ENCODE data around the gene MEP1B. TPM values are rescaled to one million over a fixed set of nuclear protein-coding genes. Genes with fewer than 3 reads are reported as not detected.

The MEP1B gene
- total RNA-seq, 1 experiment from 2014 or later: 0.26 TPM

DNA sequence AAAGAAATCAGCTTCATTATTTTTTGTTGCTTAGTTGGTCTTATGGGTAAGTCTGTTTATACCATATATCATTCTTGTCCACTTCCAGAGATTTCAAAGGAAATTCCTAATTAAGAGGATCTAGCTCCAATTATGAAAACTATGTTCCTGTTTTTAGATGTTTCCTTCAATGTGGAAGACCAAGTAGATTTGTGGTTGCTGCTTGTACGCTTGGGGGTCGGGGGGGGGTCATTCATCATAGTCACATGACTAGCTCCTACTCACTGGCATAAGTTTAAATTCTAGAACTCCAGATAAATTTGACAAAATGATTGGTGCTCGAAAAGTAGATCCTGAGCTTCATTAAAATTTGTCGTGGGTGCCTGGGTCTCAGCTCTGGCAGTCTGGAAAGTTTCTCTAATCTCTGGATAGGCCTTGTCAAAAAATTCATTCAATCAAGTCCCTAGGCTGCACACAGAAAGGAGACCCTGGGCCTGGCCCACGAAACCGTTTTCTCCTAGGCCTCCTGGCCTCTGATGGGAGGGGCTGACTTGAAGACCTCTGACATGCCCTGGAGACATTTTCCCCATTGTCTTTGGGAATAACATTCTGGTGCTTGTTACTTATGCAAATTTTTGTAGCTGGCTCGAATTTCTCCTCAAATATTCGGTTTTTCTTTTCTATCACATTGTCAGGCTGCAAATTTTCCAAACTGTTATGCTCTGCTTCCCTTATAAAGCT is 62.5 kb downstream of the MEP1B start:
- ChIA-PET CTCF (no interaction called here), POLR2A (ENCODE audit: low non-redundant PET) (interaction anchor here (0.6 kb wide), 1 partner anchor 50 kb away, joined by 3 read pairs; no protein-coding TSS in a partner anchor)
- no peak for DNase-seq (ENCODE audit: low spot score)
- intact Hi-C loops (cut with micrococcal nuclease; ENCODE audit: unreplicated experiment): no loop called here
- no peak for TF ChIP-seq EZH2 (IDR thresholded peaks at IDR 0.05; ENCODE audit: borderline replicate concordance, low read depth, low read length, poor library complexity, severe bottlenecking)
- TF ChIP-seq CTCF (conservative IDR thresholded peaks at IDR 0.05; ENCODE audit: low read depth, low read length): no peak
- no TSS peak for BruUV-seq (replicated peaks)
- Histone ChIP-seq H3K27me3 (replicated peaks; ENCODE audit: insufficient read depth, low read depth, low read length, poor library complexity) (no peaks in the 10 kb centered on the region), H3K4me3 (ENCODE audit: low read depth, low read length, poor library complexity, severe bottlenecking) (no peak overlapping the region), H3K9me3 (ENCODE audit: low read depth, low read length, poor library complexity, severe bottlenecking) (no peaks in the 10 kb centered on the region), H3K4me1 (ENCODE audit: insufficient read depth, low read length, poor library complexity, severe bottlenecking) (no peaks in the 10 kb centered on the region), H3K36me3 (ENCODE audit: insufficient read depth, low read length, poor library complexity, severe bottlenecking) (no peaks in the 10 kb centered on the region), H3K27ac (ENCODE audit: low read depth, low read length, poor library complexity, severe bottlenecking) (no peak overlapping the region)

- no peaks in the 10 kb centered on the region for H3K9me3 ChIP-seq (ENCODE audit: low read depth, low read length, poor library complexity, severe bottlenecking)
- H3K4me1 ChIP-seq (ENCODE audit: insufficient read depth, low read length, poor library complexity, severe bottlenecking): no peaks in the 10 kb centered on the region
- no peaks in the 10 kb centered on the region for H3K36me3 ChIP-seq (ENCODE audit: insufficient read depth, low read length, poor library complexity, severe bottlenecking)
- intact Hi-C loops (cut with micrococcal nuclease; ENCODE audit: unreplicated experiment): no loop called here
- ChIA-PET CTCF (no interaction called here), POLR2A (ENCODE audit: low non-redundant PET) (no interaction called here)
- H3K27me3 ChIP-seq (replicated peaks; ENCODE audit: insufficient read depth, low read depth, low read length, poor library complexity): no peaks in the 10 kb centered on the region
- no peak for TF ChIP-seq EZH2 (IDR thresholded peaks at IDR 0.05; ENCODE audit: borderline replicate concordance, low read depth, low read length, poor library complexity, severe bottlenecking)
- TF ChIP-seq CTCF (conservative IDR thresholded peaks at IDR 0.05; ENCODE audit: low read depth, low read length): no peak
- H3K4me3 ChIP-seq (ENCODE audit: low read depth, low read length, poor library complexity, severe bottlenecking): no peak overlapping the region
- BruUV-seq (replicated peaks): no TSS peak
- DNase-seq (ENCODE audit: low spot score): no peak
- H3K27ac ChIP-seq (ENCODE audit: low read depth, low read length, poor library complexity, severe bottlenecking): no peak overlapping the region
Measured at GRCh38 chr18:32255570-32255969, 65.7 kb downstream of the MEP1B start.

DNA sequence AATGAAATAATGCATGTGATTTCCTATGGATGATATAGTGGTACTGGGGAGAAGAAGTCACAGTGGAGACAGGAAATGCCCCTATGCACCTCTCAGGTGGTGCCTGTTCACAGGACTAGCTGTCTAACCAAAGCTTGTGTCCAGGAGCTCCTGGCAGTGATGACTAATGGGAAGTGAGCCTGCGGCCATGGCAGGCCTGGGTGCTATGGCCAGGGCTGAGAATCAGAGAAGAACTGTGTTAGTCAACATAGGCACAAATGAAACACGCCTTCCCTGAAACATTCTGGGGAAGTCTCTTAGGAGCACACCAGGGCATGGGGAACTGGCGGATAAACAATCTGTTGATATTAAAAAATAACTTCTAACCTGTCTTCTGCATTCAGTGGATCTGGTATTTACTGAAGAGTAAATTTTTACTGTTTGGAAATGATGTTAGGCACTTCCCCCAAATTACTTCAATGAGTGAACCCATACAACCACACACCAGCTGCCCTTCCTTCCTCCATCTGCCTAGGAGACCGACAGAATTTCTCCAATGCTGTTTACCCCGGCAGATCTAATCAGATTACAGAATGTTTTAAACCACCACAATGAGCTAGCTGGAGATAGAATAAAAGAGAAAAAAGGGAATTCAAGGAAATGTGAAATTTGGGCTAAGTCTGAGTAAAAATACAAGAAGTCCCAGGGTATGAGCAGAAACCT is 67.4 kb downstream of the MEP1B start:
- DNase-seq (ENCODE audit: low spot score): no peak
- CTCF ChIA-PET: no interaction called here
- H3K9me3 ChIP-seq (ENCODE audit: low read depth, low read length, poor library complexity, severe bottlenecking): no peaks in the 10 kb centered on the region
- H3K27ac ChIP-seq (ENCODE audit: low read depth, low read length, poor library complexity, severe bottlenecking): no peak overlapping the region
- H3K4me1 ChIP-seq (ENCODE audit: insufficient read depth, low read length, poor library complexity, severe bottlenecking): no peaks in the 10 kb centered on the region
- intact Hi-C loops (cut with micrococcal nuclease; ENCODE audit: unreplicated experiment): no loop called here
- no peak for TF ChIP-seq CTCF (conservative IDR thresholded peaks at IDR 0.05; ENCODE audit: low read depth, low read length)
- TF ChIP-seq EZH2 (IDR thresholded peaks at IDR 0.05; ENCODE audit: borderline replicate concordance, low read depth, low read length, poor library complexity, severe bottlenecking): no peak
- BruUV-seq (replicated peaks): no TSS peak
- no peak overlapping the region for H3K4me3 ChIP-seq (ENCODE audit: low read depth, low read length, poor library complexity, severe bottlenecking)
- H3K36me3 ChIP-seq (ENCODE audit: insufficient read depth, low read length, poor library complexity, severe bottlenecking): no peaks in the 10 kb centered on the region
- POLR2A ChIA-PET (ENCODE audit: low non-redundant PET): interaction anchor here (1.1 kb wide), 1 partner anchor 11 kb away, joined by 4 read pairs; no protein-coding TSS in a partner anchor
- H3K27me3 ChIP-seq (replicated peaks; ENCODE audit: insufficient read depth, low read depth, low read length, poor library complexity): no peaks in the 10 kb centered on the region

Data from A673 (cell line).